Mesendoderm (in vitro differentiated cells): Measurements from ENCODE around the gene NOP53.
"Not testable (repeated sequence)": the region's sequence is repeated elsewhere in the genome, so short reads cannot be mapped to it uniquely, and the experiment has no call there.

Experiments used
- DNase-seq: peaks from one replicate; pipeline ENCODE4 v3.0.0; 2013
- H2AK5ac ChIP-seq: 2 replicates; pipeline ENCODE4 v1.6.1; 2013; ENCODE audit warnings: low read length, inconsistent platforms
- H2BK120ac ChIP-seq: 2 replicates; pipeline ENCODE4 v1.6.1; 2013; ENCODE audit warnings: low read depth, mild to moderate bottlenecking, low read length, moderate library complexity, mixed read lengths
- H2BK15ac ChIP-seq: replicated peaks from 2 replicates; pipeline ENCODE4 v1.6.1; 2013; ENCODE audit warnings: low read depth, mild to moderate bottlenecking, moderate library complexity
- H2BK5ac ChIP-seq: 2 replicates; pipeline ENCODE4 v1.6.1; 2013; ENCODE audit warnings: low read length, inconsistent platforms
- H3K18ac ChIP-seq: 2 replicates; pipeline ENCODE4 v1.6.1; 2013; ENCODE audit warnings: mild to moderate bottlenecking, low read length, mixed read lengths
- H3K23ac ChIP-seq: one replicate; pipeline ENCODE4 v1.6.1; 2013; ENCODE audit warnings: low read length
- H3K27ac ChIP-seq: 2 replicates; pipeline ENCODE4 v1.5.1; 2013; ENCODE audit warnings: low read depth, mild to moderate bottlenecking, inconsistent platforms, low read length, moderate library complexity
- H3K27me3 ChIP-seq: 2 replicates; pipeline ENCODE4 v1.6.1; 2013; ENCODE audit warnings: low read length, control low read depth, mild to moderate bottlenecking, inconsistent platforms; ENCODE audit not compliant: insufficient read depth, poor library complexity
- H3K36me3 ChIP-seq: 2 replicates; pipeline ENCODE4 v1.6.1; 2013; ENCODE audit warnings: low read length, inconsistent platforms; ENCODE audit not compliant: control insufficient read depth, insufficient read depth
- H3K4ac ChIP-seq: one replicate; pipeline ENCODE4 v1.6.1; 2013; ENCODE audit warnings: low read depth, mild to moderate bottlenecking, low read length, moderate library complexity
- H3K4me1 ChIP-seq: 2 replicates; pipeline ENCODE4 v1.6.1; 2013; ENCODE audit warnings: low read depth, low read length, inconsistent platforms; ENCODE audit not compliant: control insufficient read depth
- H3K4me2 ChIP-seq: 2 replicates; pipeline ENCODE4 v1.6.1; 2013; ENCODE audit warnings: low read length
- H3K4me3 ChIP-seq: 2 replicates; pipeline ENCODE4 v1.5.1; 2013; ENCODE audit warnings: mild to moderate bottlenecking, low read length
- H3K56ac ChIP-seq: one replicate; pipeline ENCODE4 v1.6.1; 2013; ENCODE audit warnings: low read length
- H3K79me1 ChIP-seq: 2 replicates; pipeline ENCODE4 v1.6.1; 2013; ENCODE audit warnings: low read length, inconsistent platforms
- H3K79me2 ChIP-seq: 2 replicates; pipeline ENCODE4 v1.6.1; 2013; ENCODE audit warnings: mild to moderate bottlenecking, low read length; ENCODE audit not compliant: control insufficient read depth, insufficient read depth
- H3K9ac ChIP-seq: 2 replicates; pipeline ENCODE4 v1.6.1; 2013; ENCODE audit warnings: low read length, inconsistent platforms
- H4K5ac ChIP-seq: one replicate; pipeline ENCODE4 v1.6.1; 2013; ENCODE audit warnings: low read length
- H4K8ac ChIP-seq: one replicate; pipeline ENCODE4 v1.6.1; 2013; ENCODE audit warnings: low read depth, mild to moderate bottlenecking, control low read depth, low read length, moderate library complexity
- WGBS: extraction: QIAGEN DNeasy Blood & Tissue Kit; methylation state at CpG from one replicate; pipeline ENCODE4 v1.1.7; 2013; ENCODE audit warnings: low lambda C conversion rate, missing lambda C conversion rate; ENCODE audit not compliant: insufficient coverage; ENCODE audit errors: extremely low coverage; 5-methylcytosine and 5-hydroxymethylcytosine counted together

NOP53 gene

DNA sequence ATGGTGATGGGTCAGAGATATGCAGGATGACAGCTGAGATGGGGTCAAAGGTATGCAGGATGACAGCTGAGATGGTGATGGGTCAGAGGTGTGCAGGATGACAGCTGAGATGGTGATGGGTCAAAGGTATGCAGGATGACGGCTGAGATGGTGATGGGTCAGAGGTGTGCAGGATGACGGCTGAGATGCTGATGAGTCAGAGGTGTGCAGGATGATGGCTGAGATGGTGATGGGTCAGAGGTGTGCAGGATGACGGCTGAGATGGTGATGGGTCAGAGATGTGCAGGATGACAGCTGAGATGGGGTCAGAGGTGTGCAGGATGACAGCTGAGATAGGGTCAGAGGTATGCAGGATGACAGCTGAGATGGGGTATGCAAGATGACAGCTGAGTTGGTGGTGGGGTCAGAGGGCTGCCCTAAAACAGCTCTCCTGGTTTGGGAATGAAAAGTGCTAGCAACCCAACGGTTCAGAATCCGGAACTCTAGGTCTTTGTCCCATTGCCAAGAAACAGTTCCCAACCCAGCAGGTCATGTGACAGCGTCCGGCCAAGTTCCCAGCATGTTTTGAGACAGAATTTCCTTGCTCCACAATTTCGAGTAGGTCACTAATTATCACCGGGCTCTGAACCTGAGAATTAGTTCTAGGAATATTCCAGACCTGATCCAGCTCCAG is 36.4 kb downstream of the NOP53 start:
- Histone ChIP-seq H2BK5ac (no peak overlapping the region), H4K5ac (no peak overlapping the region), H3K4me3 (no peak overlapping the region), H3K56ac (no peak overlapping the region), H3K18ac (no peak overlapping the region), H3K79me2 (peaks cover 32% of the 10 kb centered on the region), H3K9ac (no peak overlapping the region), H2BK15ac (no peak overlapping the region), H3K27me3 (no peaks in the 10 kb centered on the region), H3K4me2 (no peak overlapping the region), H3K79me1 (peaks cover 19% of the 10 kb centered on the region), H3K23ac (no peak overlapping the region), H2AK5ac (no peak overlapping the region), H2BK120ac (no peak overlapping the region), H3K36me3 (peaks cover 21% of the 10 kb centered on the region), H3K4ac (no peak overlapping the region), H3K27ac (no peak overlapping the region), H3K4me1 (no peaks in the 10 kb centered on the region), H4K8ac (no peak overlapping the region)
- WGBS, result no CpG with 5 or more reads among the region's 9 CpGs
- DNase-seq, result no peak

DNA sequence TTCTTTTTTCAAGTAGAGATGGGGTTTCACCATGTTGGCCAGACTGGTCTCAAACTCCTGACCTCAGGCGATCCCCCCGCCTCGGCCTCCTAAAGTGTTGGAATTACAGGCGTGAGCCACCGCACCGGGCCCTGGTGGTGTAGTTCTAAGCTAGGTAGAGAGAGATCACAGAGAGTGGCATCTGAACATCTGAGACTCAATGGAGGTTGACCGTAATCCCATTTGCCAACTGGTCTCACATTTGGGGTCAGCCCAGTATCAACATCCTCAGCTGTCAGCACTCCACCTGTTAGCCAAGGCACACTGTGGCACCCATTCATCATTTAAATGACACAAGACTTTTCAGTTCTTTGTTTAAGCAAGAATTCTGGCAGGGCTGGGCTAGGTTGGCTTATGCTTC is 41.2 kb downstream of the NOP53 start:
- Histone ChIP-seq H3K27me3 (no peaks in the 10 kb centered on the region), H2BK120ac (no peak overlapping the region), H4K5ac (no peak overlapping the region), H3K23ac (no peak overlapping the region), H3K36me3 (peaks cover 12% of the 10 kb centered on the region), H3K18ac (no peak overlapping the region), H3K4me2 (no peak overlapping the region), H3K79me2 (peaks cover 1% of the 10 kb centered on the region), H3K79me1 (peaks cover 3% of the 10 kb centered on the region), H3K4me3 (no peak overlapping the region), H4K8ac (no peak overlapping the region), H2AK5ac (no peak overlapping the region), H3K9ac (no peak overlapping the region), H2BK15ac (no peak overlapping the region), H2BK5ac (no peak overlapping the region), H3K27ac (no peak overlapping the region), H3K56ac (no peak overlapping the region), H3K4me1 (no peaks in the 10 kb centered on the region), H3K4ac (no peak overlapping the region)
- no CpG with 5 or more reads among the region's 7 CpGs for WGBS
- DNase-seq, result no peak

DNA sequence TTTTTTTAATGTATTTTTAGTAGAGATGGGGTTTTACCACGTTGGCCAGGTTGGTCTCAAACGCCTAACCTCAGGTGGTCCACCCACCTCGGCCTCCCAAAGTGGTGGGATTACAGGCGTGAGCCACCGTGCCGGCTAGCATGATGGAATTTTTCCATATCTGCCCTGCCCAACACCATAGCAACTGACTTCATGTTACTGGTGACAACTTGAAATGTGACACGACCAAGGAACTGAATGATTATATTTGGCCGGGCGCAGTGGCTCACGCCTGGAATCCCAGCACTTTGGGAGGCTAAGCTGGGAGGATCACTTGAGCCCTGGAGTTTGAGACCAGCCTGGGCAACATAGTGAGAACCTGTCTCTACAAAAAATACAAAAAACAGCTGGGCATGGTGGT is 42.0 kb downstream of the NOP53 start:
- not testable (repeated sequence) for H3K36me3 ChIP-seq, H3K27ac ChIP-seq, H2BK15ac ChIP-seq, H3K23ac ChIP-seq, H3K79me2 ChIP-seq, H2AK5ac ChIP-seq, H3K79me1 ChIP-seq, H3K4me2 ChIP-seq, H3K4ac ChIP-seq, H3K9ac ChIP-seq, H3K18ac ChIP-seq, H2BK120ac ChIP-seq, H3K4me3 ChIP-seq, H2BK5ac ChIP-seq, DNase-seq, H4K8ac ChIP-seq, H4K5ac ChIP-seq, H3K56ac ChIP-seq, H3K4me1 ChIP-seq, H3K27me3 ChIP-seq
- no CpG with 5 or more reads among the region's 10 CpGs for WGBS

DNA sequence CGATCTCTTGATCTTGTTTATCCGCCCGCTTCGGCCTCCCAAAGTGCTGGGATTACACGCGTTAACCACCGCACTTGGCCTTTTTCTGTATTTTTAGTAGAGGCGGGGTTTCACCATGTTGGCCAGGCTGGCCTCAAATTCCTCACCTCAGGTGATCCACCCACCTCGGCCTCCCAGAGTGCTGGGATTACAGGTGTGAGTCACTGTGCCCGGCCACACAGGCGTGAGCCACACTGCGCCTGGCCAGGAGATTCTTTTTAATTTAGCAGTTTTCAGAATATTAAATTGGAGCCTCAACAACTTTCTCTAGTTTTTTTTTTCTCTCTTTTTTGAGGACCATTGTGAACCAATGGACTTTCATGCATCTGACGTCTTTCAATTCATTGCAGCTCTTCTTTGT is 44.5 kb downstream of the NOP53 start:
- no CpG with 5 or more reads among the region's 13 CpGs for WGBS
- H3K4me2 ChIP-seq, H4K8ac ChIP-seq, H3K27me3 ChIP-seq, H2BK120ac ChIP-seq, H3K4ac ChIP-seq, H2AK5ac ChIP-seq, H3K9ac ChIP-seq, H3K23ac ChIP-seq, H3K79me1 ChIP-seq, H4K5ac ChIP-seq, H3K4me1 ChIP-seq, H2BK15ac ChIP-seq, H3K56ac ChIP-seq, H3K18ac ChIP-seq, H2BK5ac ChIP-seq, DNase-seq, H3K79me2 ChIP-seq, H3K36me3 ChIP-seq, H3K27ac ChIP-seq, H3K4me3 ChIP-seq: not testable (repeated sequence)

DNA sequence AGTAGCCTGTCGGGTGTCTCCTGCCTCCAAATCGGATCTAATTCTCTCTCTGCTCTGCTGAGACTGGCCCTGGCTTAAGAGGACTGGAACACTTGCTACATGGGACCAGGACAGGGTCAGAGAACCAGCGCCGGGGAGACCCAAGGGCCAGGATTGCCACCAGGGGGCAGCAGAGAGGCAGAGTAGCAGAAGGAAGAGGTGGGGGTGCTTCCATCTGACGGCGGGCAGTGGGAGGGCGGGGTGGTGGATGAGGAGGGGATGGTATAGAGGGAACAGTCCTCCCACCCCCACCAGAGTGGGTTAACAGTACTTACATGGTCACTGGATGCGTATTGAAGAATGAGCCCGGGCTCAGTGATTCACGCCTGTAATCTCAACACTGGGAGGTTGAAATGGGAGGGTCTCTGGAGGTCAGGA is 45.1 kb downstream of the NOP53 start:
- Histone ChIP-seq H3K9ac (no peak overlapping the region), H2BK5ac (no peak overlapping the region), H3K79me2 (no peaks in the 10 kb centered on the region), H3K4me3 (no peak overlapping the region), H2BK15ac (no peak overlapping the region), H3K27ac (peak overlapping the region; percentile 16), H3K79me1 (no peaks in the 10 kb centered on the region), H4K5ac (no peak overlapping the region), H3K4me1 (no peaks in the 10 kb centered on the region), H2BK120ac (no peak overlapping the region), H3K18ac (no peak overlapping the region), H3K23ac (no peak overlapping the region), H2AK5ac (no peak overlapping the region), H3K36me3 (peaks cover under 1% of the 10 kb centered on the region), H4K8ac (no peak overlapping the region), H3K56ac (no peak overlapping the region), H3K27me3 (no peaks in the 10 kb centered on the region), H3K4ac (no peak overlapping the region), H3K4me2 (no peak overlapping the region)
- DNase-seq, result peak; percentile 98
- WGBS, result no CpG with 5 or more reads among the region's 10 CpGs

DNA sequence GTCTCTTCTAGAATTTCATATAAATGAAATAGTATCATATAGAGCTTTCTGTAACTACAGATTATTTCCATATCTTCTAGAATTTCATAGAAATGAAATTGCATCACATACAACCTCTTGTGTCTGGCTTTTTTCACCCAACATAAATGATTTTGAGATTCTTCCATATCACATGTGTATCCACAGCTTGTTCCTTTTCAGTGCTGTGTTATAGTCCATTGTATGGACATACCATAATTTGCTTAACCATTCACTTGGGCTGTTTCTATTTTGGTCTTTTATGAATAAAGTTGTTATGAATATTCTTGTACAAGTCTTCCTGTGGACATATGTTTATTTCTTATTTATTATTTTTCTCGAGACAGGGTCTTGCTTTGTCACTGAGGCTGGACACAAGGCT is 47.3 kb downstream of the NOP53 start:
- Histone ChIP-seq H3K27ac (no peak overlapping the region), H3K27me3 (no peaks in the 10 kb centered on the region), H3K79me2 (no peaks in the 10 kb centered on the region), H4K8ac (peak overlapping the region; percentile 41), H2BK15ac (no peak overlapping the region), H3K4ac (no peak overlapping the region), H3K56ac (no peak overlapping the region), H3K4me2 (no peak overlapping the region), H3K18ac (no peak overlapping the region), H4K5ac (no peak overlapping the region), H3K36me3 (no peaks in the 10 kb centered on the region), H2BK5ac (no peak overlapping the region), H3K9ac (no peak overlapping the region), H3K4me3 (no peak overlapping the region), H2BK120ac (no peak overlapping the region), H2AK5ac (no peak overlapping the region), H3K79me1 (no peaks in the 10 kb centered on the region), H3K4me1 (no peaks in the 10 kb centered on the region), H3K23ac (no peak overlapping the region)
- no CpG with 5 or more reads among the region's 1 CpG for WGBS
- no peak for DNase-seq
